ENCODE data around the gene BRAF.

DNA sequence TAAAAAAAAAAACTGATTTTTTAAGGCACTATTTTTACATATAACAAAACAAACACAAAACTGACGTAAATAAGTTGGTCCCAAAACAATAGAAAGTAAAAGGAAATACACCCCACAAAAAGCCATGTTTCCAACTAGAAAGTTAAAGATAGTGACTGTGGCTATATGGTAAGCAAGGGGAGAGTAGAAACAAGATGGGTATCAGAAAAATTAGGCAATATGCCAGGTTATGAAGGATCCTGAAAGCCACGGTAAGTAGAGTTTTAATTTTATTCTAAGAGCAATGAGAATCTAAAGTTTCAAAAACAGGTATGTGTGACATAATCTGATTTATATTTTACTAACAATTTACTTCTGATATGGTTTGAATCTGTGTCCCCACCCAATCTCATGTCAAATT, 61.5 kb downstream of the BRAF start:
- TF ChIP-seq EZH2 (IDR thresholded peaks at IDR 0.05; ENCODE audit: borderline replicate concordance, low read length), result no peak
- TF ChIP-seq, protein P1, sequence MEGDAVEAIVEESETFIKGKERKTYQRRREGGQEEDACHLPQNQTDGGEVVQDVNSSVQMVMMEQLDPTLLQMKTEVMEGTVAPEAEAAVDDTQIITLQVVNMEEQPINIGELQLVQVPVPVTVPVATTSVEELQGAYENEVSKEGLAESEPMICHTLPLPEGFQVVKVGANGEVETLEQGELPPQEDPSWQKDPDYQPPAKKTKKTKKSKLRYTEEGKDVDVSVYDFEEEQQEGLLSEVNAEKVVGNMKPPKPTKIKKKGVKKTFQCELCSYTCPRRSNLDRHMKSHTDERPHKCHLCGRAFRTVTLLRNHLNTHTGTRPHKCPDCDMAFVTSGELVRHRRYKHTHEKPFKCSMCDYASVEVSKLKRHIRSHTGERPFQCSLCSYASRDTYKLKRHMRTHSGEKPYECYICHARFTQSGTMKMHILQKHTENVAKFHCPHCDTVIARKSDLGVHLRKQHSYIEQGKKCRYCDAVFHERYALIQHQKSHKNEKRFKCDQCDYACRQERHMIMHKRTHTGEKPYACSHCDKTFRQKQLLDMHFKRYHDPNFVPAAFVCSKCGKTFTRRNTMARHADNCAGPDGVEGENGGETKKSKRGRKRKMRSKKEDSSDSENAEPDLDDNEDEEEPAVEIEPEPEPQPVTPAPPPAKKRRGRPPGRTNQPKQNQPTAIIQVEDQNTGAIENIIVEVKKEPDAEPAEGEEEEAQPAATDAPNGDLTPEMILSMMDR (IDR thresholded peaks at IDR 0.05; ENCODE audit: low read length), result no peak

Measured in OCI-LY1 (cell line).